Measurements from ENCODE around the gene GSG1L.

Gene GSG1L

DNA sequence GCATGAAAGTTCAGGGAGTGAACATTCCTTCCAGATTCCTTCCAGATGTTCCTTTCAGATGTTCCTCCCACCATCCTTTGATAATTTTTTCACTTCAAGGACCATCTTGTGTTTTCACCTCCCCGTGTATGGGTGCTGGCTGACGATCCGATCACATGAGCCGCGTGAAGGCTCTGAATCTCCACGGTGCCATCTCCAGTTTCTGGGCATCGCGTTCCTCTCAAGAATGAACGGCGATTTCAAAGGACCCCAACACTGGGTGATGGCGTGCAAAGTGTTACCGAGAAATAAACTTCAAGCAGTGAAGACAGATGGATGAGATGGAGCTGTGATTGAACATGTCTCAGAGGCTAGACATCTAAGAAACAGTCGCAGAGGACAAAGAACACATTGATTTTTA lies 245.3 kb downstream of the GSG1L start:
- DNase-seq (ENCODE audit: low read depth) = no peak

DNA sequence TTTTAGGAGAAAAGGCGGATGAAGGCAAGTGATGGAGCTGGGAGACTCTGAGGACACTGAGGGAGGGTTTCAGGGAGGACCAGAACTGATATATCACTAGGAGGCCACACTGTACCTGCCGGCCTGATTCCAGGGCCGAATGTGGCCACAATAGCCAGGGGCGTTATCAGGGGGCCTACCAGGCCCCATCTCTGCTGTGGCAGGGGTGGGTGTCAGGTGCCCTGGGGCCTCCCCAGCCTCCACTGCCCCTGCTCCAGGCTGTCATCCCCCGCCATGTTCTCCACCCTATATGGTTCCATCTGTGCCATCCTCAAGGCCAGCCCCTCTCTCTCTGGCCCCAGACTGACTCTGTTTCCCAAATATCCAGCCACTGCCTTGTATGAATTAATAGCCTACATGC lies 246.5 kb downstream of the GSG1L start:
- no peak for DNase-seq (ENCODE audit: low read depth)

DNA sequence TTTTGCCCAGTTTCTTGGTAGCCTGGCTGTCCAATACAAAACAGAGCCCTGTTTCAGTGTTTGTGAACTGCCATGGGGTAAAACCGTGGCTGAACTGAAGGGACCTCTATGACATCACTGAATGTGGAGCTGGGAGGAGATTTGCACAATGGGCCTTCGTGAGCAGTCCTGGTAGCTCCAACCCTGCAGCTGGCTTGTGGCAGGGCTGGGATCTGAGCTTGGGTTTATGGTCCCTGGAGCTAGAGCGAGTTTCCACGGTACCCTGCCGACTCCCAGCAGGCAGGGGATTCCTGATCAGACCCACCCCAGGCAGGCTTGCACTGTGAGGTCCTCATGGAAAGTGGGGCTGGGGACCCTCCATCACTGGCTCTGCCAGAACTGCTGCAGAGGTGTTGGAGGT lies 247.0 kb downstream of the GSG1L start:
- no peak for DNase-seq (ENCODE audit: low read depth)

DNA sequence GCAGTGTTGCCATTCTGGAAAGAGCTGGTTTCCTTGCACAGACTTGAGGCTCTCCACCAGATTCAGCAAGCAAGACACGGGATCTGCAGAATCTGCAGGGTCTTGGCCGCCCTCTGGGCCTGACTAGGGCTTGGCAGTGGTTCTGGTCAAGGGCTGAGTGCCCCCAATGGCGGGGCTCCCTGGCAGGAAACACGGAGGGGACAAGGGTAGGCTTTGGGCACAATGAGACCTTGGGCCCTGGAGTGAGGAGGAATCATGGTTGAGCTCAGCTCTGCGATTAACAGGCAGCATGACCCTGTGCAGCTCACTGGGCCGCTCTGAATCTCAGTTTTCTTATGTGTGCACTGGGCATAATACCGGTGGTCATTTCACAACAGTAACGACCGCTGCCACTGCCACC lies 249.9 kb downstream of the GSG1L start:
- DNase-seq (ENCODE audit: low read depth) = no peak

DNA sequence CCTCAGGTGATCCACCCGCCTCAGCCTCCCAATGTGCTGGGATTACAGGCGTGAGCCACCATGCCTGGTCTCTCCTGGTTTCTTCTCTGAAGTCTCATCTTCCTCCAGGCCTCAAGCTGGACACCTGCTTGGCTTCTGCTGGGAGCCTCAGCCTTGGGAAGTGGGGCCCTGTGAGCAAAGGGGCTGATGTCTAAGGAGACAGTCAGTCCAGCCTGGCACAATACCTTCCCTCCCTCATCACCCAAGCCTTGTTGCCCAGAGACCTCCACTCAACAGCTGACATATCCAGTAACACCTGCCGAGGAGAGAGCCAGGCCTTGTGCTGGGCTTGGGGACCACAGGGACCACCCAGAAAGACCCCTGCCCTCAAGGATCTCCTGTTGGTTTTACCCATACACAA lies 251.6 kb downstream of the GSG1L start:
- no peak for DNase-seq (ENCODE audit: low read depth)

DNA sequence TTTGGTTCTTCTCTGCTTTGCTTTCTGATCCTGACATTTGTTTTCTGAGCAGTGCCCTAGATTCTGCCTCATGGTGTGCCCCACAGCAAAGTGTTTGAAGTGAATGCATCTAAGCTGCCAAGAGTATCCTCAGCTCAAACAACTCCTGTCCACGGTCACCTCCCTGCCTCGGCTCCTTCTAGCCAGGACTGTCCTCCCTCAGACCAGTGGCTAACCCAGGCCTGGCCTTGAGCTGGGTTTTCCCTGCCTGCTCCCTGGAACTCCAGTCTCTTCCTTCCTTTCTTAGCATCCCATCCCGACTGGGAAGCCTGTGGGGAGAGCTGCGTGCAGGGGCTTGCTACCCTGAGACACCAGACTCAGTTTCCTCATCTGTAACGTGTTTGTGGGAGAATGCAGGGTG lies 256.5 kb downstream of the GSG1L start:
- no peak for DNase-seq (ENCODE audit: low read depth)

DNA sequence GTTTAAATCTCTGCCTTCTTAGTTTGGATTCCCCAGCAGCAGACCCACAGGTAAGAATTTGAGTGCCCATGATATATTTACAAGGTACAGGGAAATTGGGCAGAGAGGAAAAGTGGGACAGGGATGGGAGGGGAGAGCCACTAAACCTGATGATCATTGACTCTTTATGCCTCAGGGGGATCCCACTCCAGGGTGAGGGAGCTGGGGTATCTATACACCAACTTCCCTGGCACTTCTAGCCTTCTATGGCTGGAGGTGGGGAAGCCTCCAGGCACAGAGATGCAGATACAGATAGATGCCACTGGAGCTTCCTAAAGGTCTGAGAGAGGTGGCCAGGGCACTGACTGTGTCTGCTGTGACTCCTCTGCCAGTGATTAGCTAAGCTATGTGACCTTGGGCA lies 257.1 kb downstream of the GSG1L start:
- DNase-seq (ENCODE audit: low read depth) = no peak

DNA sequence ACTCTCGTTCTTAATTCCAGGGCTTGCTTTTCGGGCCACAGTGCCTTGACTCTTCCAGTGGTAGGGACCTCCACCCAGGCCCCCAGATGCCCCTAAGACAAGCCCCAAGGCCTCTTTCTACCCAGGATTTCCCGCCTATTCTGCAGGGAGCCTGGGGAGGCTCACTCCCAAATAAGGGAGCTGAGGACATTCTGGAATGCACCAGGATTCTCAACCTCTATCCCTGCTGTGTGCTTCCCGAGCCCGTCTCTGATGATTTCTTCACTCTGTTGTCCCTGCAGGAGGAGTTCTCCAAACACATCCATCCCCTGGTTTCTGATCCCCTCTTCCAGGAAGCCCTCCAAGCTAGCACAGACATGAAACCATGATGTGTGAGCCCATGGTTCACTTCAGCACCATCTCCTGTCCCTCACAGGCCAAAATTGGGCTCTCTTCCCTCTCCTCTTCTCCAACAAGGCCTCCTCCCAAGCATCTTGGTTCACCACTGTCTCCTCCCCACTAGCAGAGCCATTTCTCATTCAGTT lies 257.6 kb downstream of the GSG1L start:
- no peak for DNase-seq (ENCODE audit: low read depth)

DNA sequence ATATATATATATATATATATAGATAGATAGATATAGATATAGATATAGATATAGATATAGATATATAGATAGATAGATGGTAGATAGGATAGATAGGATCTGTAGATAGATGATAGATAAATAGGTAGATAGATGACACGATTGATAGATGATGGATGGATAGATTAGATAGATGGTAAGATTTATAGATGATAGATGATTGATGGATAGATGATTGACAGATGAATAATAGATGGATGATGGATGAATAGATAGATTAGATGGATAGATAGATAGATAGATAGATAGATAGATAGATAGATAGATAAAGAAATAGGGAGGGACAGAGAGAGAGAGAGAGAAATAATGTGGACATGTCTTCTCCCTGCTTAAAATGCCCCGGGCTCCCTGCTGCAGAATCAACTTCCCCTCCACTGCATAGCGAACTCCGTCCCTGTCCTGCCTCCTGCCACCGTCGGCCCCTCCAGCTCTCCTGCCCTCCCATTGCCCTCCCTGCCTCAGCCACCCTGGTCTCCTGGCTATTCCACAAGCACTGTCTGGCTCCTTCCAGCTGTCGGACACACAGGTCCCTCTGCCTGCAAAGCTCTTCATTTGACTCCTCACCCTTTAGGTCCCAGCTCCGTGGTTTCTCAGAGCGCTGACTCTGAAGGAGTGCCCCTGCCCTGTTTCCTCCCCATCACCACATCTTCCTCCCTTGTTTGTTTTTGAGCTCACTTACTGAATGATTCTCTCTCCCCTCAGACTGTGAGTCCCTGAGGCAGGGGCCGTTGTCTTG lies 259.6 kb downstream of the GSG1L start:
- no peak for DNase-seq (ENCODE audit: low read depth)

DNA sequence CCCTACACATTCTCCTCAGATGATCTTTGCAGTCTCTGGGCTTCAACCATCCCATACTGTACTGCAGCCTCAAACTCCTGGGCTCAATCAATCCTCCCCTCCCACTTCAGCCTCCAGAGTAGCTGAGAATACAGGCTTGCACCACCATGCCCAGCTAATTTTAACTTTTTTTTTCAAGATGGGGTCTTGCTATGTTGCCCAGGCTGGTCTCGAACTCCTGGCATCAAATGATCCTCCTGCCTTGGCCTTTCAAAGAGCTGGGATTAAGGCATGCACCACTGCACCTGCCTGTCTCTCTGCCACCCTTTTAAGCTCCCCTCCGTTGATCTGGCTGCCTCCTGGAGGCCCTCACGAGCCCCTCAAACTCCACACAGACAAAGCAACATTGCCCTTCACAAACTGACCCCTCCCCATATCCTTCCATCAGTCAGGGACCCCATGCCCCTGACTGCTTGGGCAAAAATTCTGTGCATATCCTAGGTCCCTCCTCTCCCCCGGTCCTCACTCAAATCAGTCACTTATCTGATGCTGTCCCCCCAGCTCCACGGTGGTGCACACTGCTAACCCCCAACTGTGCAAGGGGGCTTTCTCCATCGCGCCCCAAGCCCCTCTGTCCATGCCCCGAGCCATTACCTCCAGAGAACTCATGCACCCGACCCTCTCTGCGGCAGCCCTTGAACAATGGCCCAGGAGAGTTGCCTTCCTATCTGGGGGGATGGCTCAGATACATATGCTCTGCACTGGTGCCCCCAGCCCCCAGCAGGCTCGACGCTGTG lies 260.7 kb downstream of the GSG1L start:
- DNase-seq (ENCODE audit: low read depth) = no peak

DNA sequence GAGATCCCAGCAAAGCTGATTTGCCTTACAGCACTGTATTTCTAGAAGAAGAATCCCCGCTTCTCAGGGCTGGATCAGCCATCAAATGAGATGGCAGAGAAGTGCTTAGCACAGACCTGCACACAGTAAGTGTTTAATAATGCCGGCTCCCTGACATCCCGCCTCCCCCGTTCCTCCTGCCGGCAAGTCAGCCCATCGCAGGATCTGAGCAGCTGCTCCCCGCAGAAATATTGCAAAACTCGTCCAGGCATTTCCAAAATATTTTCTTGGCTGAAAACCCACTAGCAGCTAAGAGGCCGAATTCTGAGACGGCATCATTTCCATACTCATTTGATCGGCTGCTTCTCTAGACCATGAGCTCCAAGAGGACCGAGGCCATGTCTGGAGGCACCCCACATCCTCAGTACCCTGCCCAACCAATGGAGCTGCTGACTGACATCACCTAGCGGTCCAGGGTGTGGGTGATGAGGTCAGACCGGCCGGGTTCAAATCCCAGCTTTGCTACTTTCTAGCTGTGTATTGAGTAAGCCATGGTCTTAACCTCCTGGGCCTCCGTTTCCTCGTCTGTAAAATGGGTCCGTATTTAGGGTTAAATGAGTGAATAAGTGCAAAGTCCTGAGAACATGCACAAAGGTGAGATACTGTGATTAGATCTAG lies 262.1 kb downstream of the GSG1L start:
- no peak for DNase-seq (ENCODE audit: low read depth)

DNA sequence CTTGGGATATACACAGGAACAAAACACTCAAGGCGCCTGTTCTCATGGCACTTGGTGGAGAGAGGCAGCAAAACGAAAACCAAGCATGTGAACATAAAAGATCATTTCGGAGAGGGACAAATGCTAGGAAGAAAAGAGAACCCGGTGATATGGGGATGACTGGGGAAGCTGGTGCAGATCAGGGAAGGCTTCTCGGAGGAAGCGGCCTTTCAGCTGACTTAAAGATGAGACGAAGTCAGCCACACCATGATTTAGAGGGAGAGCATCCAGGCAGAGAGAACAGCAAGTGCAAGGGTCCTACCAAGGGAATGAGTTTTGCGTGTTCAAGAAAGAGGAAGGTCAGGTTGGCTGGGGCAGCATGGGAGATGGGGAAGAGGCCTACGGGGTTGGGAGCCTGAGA lies 262.7 kb downstream of the GSG1L start:
- DNase-seq (ENCODE audit: low read depth) = no peak

DNA sequence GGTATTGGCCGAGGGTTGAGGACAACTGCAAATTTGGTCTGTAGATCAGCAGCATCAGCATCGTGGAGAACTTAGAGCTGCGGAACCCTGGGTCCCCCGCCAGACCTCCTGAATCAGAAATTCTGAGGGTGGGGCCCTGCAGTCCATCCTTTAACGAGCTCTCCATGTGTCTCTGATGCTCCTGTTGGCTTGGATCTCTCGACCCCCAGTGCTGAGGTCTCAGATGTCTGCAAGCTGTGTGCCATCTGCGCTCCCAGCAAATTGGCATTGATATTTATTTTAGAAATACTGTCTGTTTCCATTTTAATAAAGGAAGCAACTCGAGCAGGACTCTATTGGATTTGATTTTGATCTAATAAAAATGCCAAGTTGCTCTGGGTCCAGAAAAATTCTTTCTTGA lies 263.6 kb downstream of the GSG1L start:
- no peak for DNase-seq (ENCODE audit: low read depth)

DNA sequence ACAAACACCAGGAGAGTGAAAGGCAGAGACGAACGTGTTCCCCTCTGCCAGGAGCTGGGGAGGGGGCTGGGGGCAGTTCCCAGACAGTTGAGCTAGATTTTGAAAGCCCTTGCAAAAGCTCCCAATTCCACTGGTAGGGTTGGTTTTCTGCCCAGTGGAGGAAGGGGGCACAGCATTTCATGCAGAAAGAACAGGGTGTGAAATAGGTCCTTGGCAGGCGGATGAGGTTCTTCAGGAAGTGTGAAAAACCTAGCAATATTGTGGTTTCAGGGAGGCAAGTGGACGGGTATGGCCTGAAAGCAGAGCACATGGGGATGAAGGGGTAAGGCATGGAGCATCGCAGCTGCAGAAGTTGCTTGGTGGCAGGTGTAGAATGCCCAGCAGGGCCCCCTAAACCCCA lies 265.3 kb downstream of the GSG1L start:
- no peak for DNase-seq (ENCODE audit: low read depth)

DNA sequence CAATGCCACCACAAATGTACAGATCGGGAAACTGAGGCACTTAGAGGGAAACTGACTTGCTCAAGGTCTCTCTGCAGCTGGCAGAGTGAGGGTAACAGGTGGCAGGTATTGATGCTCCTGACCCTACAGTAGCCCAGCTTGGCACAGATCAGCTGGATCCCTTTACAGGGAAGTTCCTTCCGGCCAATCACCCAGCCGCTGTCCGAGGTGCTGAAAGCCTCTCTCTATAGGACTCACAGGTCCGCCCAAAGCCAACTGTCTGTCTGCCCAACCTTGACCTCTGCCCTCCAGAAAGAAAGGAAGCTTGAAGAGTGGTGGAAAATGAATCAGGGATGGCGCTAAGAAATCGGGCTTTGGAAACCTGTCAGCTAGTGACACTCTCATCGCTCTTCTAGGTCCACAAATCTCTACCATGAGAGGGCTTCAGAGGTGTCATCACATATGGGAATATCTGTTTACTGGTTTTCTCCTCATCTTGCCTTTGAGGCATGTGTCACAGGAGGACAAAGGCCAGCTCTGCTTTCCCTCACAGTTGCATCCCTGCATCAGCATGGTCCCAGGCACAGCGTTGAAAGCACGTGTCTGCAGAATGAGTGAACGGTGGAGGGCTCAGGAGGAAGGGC lies 267.4 kb downstream of the GSG1L start:
- peak; percentile 37 for DNase-seq (ENCODE audit: low read depth)

DNA sequence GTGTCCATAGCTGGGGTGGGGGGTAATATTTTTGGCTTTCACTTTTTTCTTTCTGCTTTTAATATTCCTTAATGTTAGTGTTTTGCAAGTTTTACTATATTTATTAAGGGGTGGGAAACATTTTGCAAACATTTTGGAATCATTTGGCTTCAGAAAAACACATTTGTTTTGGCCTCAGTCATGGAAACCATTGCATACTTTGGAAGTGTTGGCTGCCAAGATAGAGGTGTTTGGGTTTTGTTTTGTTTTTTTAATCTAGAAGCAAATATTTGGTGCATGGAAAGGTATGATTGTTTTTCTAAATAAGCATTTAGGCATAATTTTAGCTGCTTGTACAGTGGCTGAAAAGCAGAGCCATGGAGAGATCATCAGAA lies 270.3 kb downstream of the GSG1L start:
- DNase-seq (ENCODE audit: low read depth) = no peak

DNA sequence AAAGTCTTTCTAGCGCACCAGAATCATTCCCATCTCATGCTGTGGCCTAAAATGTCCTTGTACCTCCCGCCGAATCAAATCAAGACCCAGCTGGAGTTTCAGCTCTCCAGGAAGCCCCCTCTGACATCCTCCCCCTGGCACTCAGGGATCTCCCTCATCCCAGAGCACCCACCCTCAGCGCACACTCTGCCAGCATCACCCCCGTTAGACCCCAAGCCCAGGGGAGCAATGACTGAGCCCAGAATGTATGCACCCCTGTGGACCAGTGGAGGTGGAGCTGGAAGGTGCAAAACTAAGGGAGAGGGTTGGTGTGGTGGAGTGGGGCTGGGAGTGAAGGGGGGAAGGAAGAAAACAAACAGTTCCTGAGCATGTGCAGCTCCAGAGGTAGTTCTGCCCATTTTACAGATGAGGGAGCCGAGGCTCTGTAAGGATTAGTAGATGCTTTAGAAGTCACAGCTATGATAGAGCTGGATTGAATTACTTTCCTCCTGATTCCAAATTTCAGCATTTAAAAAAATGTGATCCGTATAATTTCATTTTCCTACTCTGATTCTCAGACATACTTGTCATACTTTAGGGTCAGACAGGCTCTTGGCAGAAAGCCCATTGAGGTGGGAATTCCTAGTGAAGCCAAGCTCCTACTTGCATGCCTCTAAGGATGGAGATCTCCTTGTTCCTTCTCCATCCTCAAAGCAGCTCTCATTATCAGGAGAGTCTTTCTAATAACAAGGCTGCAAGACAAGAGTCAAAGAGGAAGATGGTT lies 270.8 kb downstream of the GSG1L start:
- peak; percentile 19 for DNase-seq (ENCODE audit: low read depth)

DNA sequence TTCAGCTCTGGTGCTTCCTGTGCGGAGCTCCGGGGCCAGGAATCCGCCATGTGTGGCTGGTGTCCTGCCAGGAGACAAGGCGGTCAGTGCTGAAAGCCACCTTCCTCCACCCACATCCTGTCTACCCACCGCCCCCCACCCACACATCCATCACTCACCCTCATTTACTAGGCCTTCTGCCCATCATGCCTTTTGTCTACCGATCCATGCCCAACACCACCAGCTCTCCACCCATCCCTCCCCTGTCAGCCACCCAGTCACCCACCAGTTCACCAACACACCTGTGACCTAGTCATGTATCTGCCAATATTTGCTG lies 272.2 kb downstream of the GSG1L start:
- DNase-seq (ENCODE audit: low read depth) = no peak

DNA sequence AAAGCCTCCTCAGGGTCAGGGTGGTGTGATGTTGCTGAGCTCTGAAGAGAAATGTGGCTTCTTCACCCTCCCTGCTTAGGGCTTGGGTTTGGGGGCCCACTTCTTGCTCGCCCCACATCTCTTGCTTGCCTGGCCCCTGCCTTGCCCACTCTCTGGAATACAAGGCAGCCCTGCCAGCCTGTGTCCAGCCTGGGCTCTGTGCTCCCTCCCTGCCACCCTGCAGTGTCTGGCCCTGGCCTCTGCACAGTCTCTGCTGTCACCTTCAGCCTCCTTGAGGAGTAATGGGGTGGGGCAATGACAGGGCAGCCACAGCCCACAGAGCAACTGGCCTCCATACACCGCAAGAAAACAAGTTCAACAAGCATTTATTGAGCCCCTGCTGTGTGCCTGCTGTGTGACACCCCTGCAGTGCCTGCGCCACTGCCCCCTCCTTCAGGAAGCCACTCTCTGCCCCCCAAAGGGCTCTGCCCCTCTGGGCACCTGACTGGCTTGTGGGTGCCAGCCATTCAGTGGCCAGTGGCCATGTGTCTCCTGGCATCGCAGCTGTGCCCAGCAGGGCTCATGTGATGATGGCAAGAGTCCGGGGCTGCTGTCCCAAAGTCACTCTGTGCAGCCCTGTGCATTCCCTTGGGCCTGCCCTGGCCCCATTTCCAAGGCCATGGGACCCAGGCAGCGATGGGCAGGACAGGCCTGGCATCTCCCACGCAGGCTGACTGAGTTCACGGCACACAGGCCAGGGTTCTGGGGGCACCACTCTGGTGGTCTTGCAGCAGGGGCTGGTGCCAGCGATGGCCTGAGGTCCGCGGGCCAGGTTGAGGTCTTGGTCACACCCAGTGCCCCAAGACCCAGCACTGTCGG lies 272.7 kb downstream of the GSG1L start:
- no peak for DNase-seq (ENCODE audit: low read depth)

DNA sequence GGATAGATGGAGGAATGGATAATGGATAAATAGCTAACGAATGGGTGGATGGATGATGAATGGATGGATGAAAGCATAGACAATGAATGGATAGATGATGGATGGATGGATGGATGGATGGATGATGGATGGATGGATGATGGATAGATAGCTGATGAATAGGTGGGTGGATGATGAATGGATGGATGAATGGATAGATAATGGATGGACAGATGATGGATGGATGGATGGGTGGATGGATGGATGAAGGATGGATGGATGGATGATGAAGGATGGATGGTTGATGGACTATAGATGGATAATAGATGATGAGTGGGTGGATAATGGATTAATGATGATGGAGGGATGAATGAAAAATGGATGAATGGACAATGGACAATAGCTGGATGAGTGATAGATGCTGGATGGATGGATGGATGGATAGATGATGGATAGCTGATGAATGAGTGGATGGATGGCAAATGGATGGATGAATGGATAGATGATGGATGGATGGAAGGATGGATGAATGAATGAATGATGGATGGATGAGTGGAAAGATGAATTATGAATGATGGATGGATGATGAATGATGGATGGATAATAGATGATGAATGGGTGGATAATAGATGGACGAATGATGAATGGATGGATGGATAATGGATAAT lies 273.8 kb downstream of the GSG1L start:
- DNase-seq (ENCODE audit: low read depth) = no peak

All from amniotic epithelial cell (primary cell).